IMR-90 (cell line): ENCODE measurements around the gene TNFRSF1B. TPM values are rescaled to one million over a fixed set of nuclear protein-coding genes. Genes with fewer than 3 reads are reported as not detected.

Source experiments
- ATAC-seq: fragments of 200-7000 bp; cut with Tn5 transposase; 2 replicates; pipeline ENCODE4 v1.9.1; 2020; ENCODE audit warnings: low read depth, mild to moderate bottlenecking, moderate library complexity
- BruUV-seq: library from RNA; stranded (reverse); fragments of 400-500 nt; replicated peaks from 2 replicates; lab custom pipeline; 2021; lab: Mats Ljungman, UMichigan
- CTCF ChIA-PET: fragments of 300-600 bp; formaldehyde crosslinking; extraction: SDS; loops from one replicate; lab custom pipeline; 2021; ENCODE audit warnings: antibody characterized with exemption; lab: Yijun Ruan, JAX
- POLR2A ChIA-PET: fragments of 300-600 bp; sonication (Branson Sonifier 250); formaldehyde crosslinking; loops from one replicate; lab custom pipeline; 2022; ENCODE audit warnings: antibody characterized with exemption; ENCODE audit not compliant: unreplicated experiment; lab: Charles Lee
- DNase-seq: peaks from one replicate; pipeline ENCODE4 v3.0.0; 2013
- H2AFZ ChIP-seq: replicated peaks from 2 replicates; pipeline ENCODE3; 2013; ENCODE audit warnings: low read length, mild to moderate bottlenecking; ENCODE audit not compliant: poor library complexity
- H2AK5ac ChIP-seq: 2 replicates; pipeline ENCODE4 v1.6.1; 2013; ENCODE audit warnings: low read depth, low read length, inconsistent platforms
- H2AK9ac ChIP-seq: replicated peaks from 2 replicates; pipeline ENCODE3; 2013; ENCODE audit warnings: mild to moderate bottlenecking, low read depth, low read length, moderate library complexity; ENCODE audit not compliant: poor library complexity
- H2BK120ac ChIP-seq: 2 replicates; pipeline ENCODE4 v1.6.1; 2013; ENCODE audit warnings: low read depth, low read length, inconsistent platforms
- H2BK15ac ChIP-seq: 3 replicates; pipeline ENCODE4 v1.6.1; 2013; ENCODE audit warnings: low read depth, low read length, inconsistent platforms
- H2BK20ac ChIP-seq: 2 replicates; pipeline ENCODE4 v1.6.1; 2013; ENCODE audit warnings: low read depth, mild to moderate bottlenecking, inconsistent platforms, low read length, moderate library complexity
- H2BK5ac ChIP-seq: 2 replicates; pipeline ENCODE4 v1.6.1; 2013; ENCODE audit warnings: mild to moderate bottlenecking, low read depth, low read length, inconsistent platforms; ENCODE audit not compliant: poor library complexity, severe bottlenecking
- H3K14ac ChIP-seq: replicated peaks from 2 replicates; pipeline ENCODE4 v1.6.1; 2013; ENCODE audit warnings: low read depth, low read length, inconsistent platforms
- H3K18ac ChIP-seq: 2 replicates; pipeline ENCODE4 v1.6.1; 2013; ENCODE audit warnings: low read depth, low read length, control low read depth
- H3K23ac ChIP-seq: 2 replicates; pipeline ENCODE4 v1.6.1; 2013; ENCODE audit warnings: low read depth, low read length, inconsistent platforms
- H3K27ac ChIP-seq: 2 replicates; pipeline ENCODE4 v1.5.1; 2013; ENCODE audit warnings: mild to moderate bottlenecking, control low read depth, low read length; ENCODE audit not compliant: insufficient read depth
- H3K27me3 ChIP-seq: 2 replicates; pipeline ENCODE4 v1.6.1; 2013; ENCODE audit warnings: low read length; ENCODE audit not compliant: control insufficient read depth, insufficient read depth
- H3K36me3 ChIP-seq: 2 replicates; pipeline ENCODE4 v1.6.1; 2013; ENCODE audit warnings: low read length, mixed read lengths; ENCODE audit not compliant: control insufficient read depth, insufficient read depth
- H3K4ac ChIP-seq: 2 replicates; pipeline ENCODE4 v1.6.1; 2013; ENCODE audit warnings: low read depth, low read length, inconsistent platforms
- H3K4me1 ChIP-seq: 2 replicates; pipeline ENCODE4 v1.6.1; 2013; ENCODE audit warnings: low read length, mixed read lengths; ENCODE audit not compliant: control insufficient read depth, insufficient read depth
- H3K4me2 ChIP-seq: 2 replicates; pipeline ENCODE4 v1.6.1; 2013; ENCODE audit warnings: low read depth, mild to moderate bottlenecking, control low read depth, low read length, moderate library complexity
- H3K4me3 ChIP-seq: 2 replicates; pipeline ENCODE4 v1.5.1; 2013; ENCODE audit warnings: low read depth, mild to moderate bottlenecking, control low read depth, low read length, moderate library complexity; ENCODE audit not compliant: insufficient read depth
- H3K56ac ChIP-seq: 2 replicates; pipeline ENCODE4 v1.6.1; 2013; ENCODE audit warnings: low read length, inconsistent platforms; ENCODE audit not compliant: insufficient read depth; ENCODE audit errors: extremely low read depth
- H3K79me1 ChIP-seq, 2 experiments: 2 replicates each; pipeline ENCODE4 v1.6.1; 2013; ENCODE audit warnings: low read length in 2 of 2, inconsistent platforms in 1 of 2, low read depth in 1 of 2
- H3K9ac ChIP-seq: 2 replicates; pipeline ENCODE4 v1.6.1; 2013; ENCODE audit warnings: low read depth, low read length, control low read depth
- H3K9me1 ChIP-seq: 2 replicates; pipeline ENCODE4 v1.6.1; 2013; ENCODE audit warnings: low read length, inconsistent platforms; ENCODE audit not compliant: insufficient read depth
- H3K9me3 ChIP-seq: 2 replicates; pipeline ENCODE4 v1.6.1; 2013; ENCODE audit warnings: low read length; ENCODE audit not compliant: control insufficient read depth, insufficient read depth
- H4K20me1 ChIP-seq: 2 replicates; pipeline ENCODE4 v1.6.1; 2013; ENCODE audit warnings: low read length, inconsistent platforms; ENCODE audit not compliant: insufficient read depth
- H4K5ac ChIP-seq: 2 replicates; pipeline ENCODE4 v1.6.1; 2013; ENCODE audit warnings: mild to moderate bottlenecking, low read depth, low read length, control low read depth
- H4K8ac ChIP-seq, 2 experiments: 2 replicates each; pipeline ENCODE4 v1.6.1; 2013; ENCODE audit warnings: low read depth in 2 of 2, low read length in 2 of 2, control low read depth in 1 of 2, inconsistent platforms in 1 of 2
- H4K91ac ChIP-seq: 2 replicates; pipeline ENCODE4 v1.6.1; 2013; ENCODE audit warnings: low read depth, low read length, inconsistent platforms; ENCODE audit not compliant: insufficient read depth
- BHLHE40 ChIP-seq: fragments of 150-350 bp; IDR thresholded peaks from 2 replicates; pipeline ENCODE4 v1.6.1; 2016; ENCODE audit warnings: mild to moderate bottlenecking, low read depth, low read length
- CEBPB ChIP-seq: IDR thresholded peaks from 2 replicates; pipeline ENCODE4 v1.6.1; 2012; ENCODE audit warnings: low read depth, low read length, improper control_type of control experiment
- CHD1 ChIP-seq: IDR thresholded peaks from 2 replicates; pipeline ENCODE4 v1.6.1; 2012; ENCODE audit warnings: low read depth, low read length, improper control_type of control experiment
- CTCF ChIP-seq: conservative IDR thresholded peaks from 2 replicates; pipeline ENCODE4 v1.5.1; 2012; ENCODE audit warnings: mild to moderate bottlenecking, low read depth, low read length, improper control_type of control experiment
- ELK1 ChIP-seq: fragments of 150-350 bp; IDR thresholded peaks from 2 replicates; pipeline ENCODE4 v1.6.1; 2016; ENCODE audit warnings: low read depth, mild to moderate bottlenecking, low read length, moderate library complexity, borderline replicate concordance
- FOS ChIP-seq: fragments of 150-350 bp; IDR thresholded peaks from 2 replicates; pipeline ENCODE4 v1.6.1; 2016; ENCODE audit warnings: low read depth, low read length
- MAFK ChIP-seq: IDR thresholded peaks from 2 replicates; pipeline ENCODE4 v1.6.1; 2012; ENCODE audit warnings: low read depth, low read length, improper control_type of control experiment
- MAZ ChIP-seq: IDR thresholded peaks from 2 replicates; pipeline ENCODE4 v1.6.1; 2012; ENCODE audit warnings: low read depth, mild to moderate bottlenecking, low read length, improper control_type of control experiment, moderate library complexity, borderline replicate concordance
- MXI1 ChIP-seq: IDR thresholded peaks from 2 replicates; pipeline ENCODE4 v1.6.1; 2012; ENCODE audit warnings: low read depth, mild to moderate bottlenecking, low read length, moderate library complexity, borderline replicate concordance
- NFE2L2 ChIP-seq: fragments of 150-350 bp; IDR thresholded peaks from 2 replicates; pipeline ENCODE4 v1.6.1; 2016; ENCODE audit warnings: low read depth, mild to moderate bottlenecking, low read length
- POLR2A ChIP-seq: IDR thresholded peaks from 2 replicates; pipeline ENCODE4 v1.6.1; 2012; ENCODE audit warnings: mild to moderate bottlenecking, low read depth, low read length
- RAD21 ChIP-seq: IDR thresholded peaks from 2 replicates; pipeline ENCODE4 v1.6.1; 2012; ENCODE audit warnings: low read length, improper control_type of control experiment
- RCOR1 ChIP-seq: IDR thresholded peaks from 2 replicates; pipeline ENCODE4 v1.6.1; 2012; ENCODE audit warnings: mild to moderate bottlenecking, low read length, improper control_type of control experiment; ENCODE audit not compliant: insufficient replicate concordance
- RFX5 ChIP-seq: IDR thresholded peaks from 2 replicates; pipeline ENCODE4 v1.8.0; 2012; ENCODE audit warnings: low read depth, mild to moderate bottlenecking, low read length, moderate library complexity
- SMC3 ChIP-seq: fragments of 150-350 bp; IDR thresholded peaks from 2 replicates; pipeline ENCODE4 v1.6.1; 2016; ENCODE audit warnings: low read depth, mild to moderate bottlenecking, antibody characterized with exemption, low read length, moderate library complexity
- USF2 ChIP-seq: fragments of 150-350 bp; IDR thresholded peaks from 2 replicates; pipeline ENCODE4 v1.6.1; 2017; ENCODE audit warnings: mild to moderate bottlenecking, antibody characterized with exemption, low read length, low read depth
- WGBS, 2 experiments: methylation state at CpG; one replicate each; pipeline versions ENCODE4 v1.1.5 to v1.1.7; 2013; ENCODE audit warnings: missing lambda C conversion rate in 2 of 2; ENCODE audit not compliant: insufficient read length in 1 of 2; ENCODE audit errors: extremely low coverage in 2 of 2; 5-methylcytosine and 5-hydroxymethylcytosine counted together
- dilution Hi-C: fragments of 300-500 bp; cut with HindIII; formaldehyde crosslinking; loops from one replicate; pipeline ENCODE4 v1.14.3; 2018; ENCODE audit warnings: low sequenced_read_pairs; ENCODE audit not compliant: unreplicated experiment
- in situ Hi-C: fragments of 300-500 bp; cut with MboI; formaldehyde crosslinking; loops from 3 replicates; pipeline ENCODE4 v1.14.3; 2019; ENCODE audit warnings: low sequenced_read_pairs, inconsistent platforms, mixed read lengths
- intact Hi-C: fragments of 100-400 bp; cut with micrococcal nuclease; formaldehyde crosslinking; loops from 2 replicates; pipeline ENCODE4 v1.10.0; 2022
- polyA plus RNA-seq, 3 experiments: library from polyadenylated mRNA; depleted of rRNA; stranded (reverse); fragments of >200 nt; gene quantifications; 2 replicates each; pipeline ENCODE4 v1.2.3, GENCODE V29; 2012; ENCODE audit warnings: low replicate concordance in 1 of 3
- total RNA-seq: library from RNA; depleted of rRNA; stranded (reverse); fragments of >200 nt; gene quantifications from 2 replicates; pipeline ENCODE4 v1.2.3, GENCODE V29; 2012

Gene TNFRSF1B
- total and polyA plus RNA-seq, 2 of the 4 experiments (the other 2 are of a cell fraction): 4.3 to 8.9 TPM

- Histone ChIP-seq H3K14ac (no peak overlapping the region), H4K91ac (no peak overlapping the region), H3K9me3 (no peaks in the 10 kb centered on the region), H3K18ac (no peak overlapping the region), H3K79me1 (no peaks in the 10 kb centered on the region), H3K27me3 (no peaks in the 10 kb centered on the region), H2BK5ac (no peak overlapping the region), H2AFZ (no peak overlapping the region), H4K5ac (no peak overlapping the region), H3K4me1 (no peaks in the 10 kb centered on the region), H3K4me3 (no peak overlapping the region), H3K56ac (no peak overlapping the region), H3K36me3 (peaks cover 14% of the 10 kb centered on the region), H2BK15ac (no peak overlapping the region), H3K4ac (no peak overlapping the region), H3K4me2 (no peak overlapping the region), H2BK120ac (no peak overlapping the region), H4K8ac (no peak overlapping the region), H2AK5ac (no peak overlapping the region), H3K27ac (no peak overlapping the region), H4K20me1 (no peaks in the 10 kb centered on the region), H3K23ac (no peak overlapping the region), H2BK20ac (no peak overlapping the region), H3K9ac (no peak overlapping the region), H2AK9ac (no peak overlapping the region), H3K9me1 (no peaks in the 10 kb centered on the region)
- CTCF ChIA-PET: interaction anchor here (0.6 kb wide), 1 partner anchor 17 kb away, joined by 5 read pairs; no protein-coding TSS in a partner anchor
- DNase-seq: no peak
- no peak for ATAC-seq
- POLR2A ChIA-PET: no interaction called here
- dilution Hi-C loops: no loop called here
- intact Hi-C loops: no loop called here
- no TSS peak for BruUV-seq
- in situ Hi-C loops: no loop called here
- no CpG with 5 or more reads among the region's 7 CpGs for WGBS, 2 experiments
- TF ChIP-seq MAZ: no peak
- TF ChIP-seq RCOR1: no peak
- TF ChIP-seq CTCF: no peak
- no peak for TF ChIP-seq NFE2L2
- TF ChIP-seq CEBPB: no peak
- TF ChIP-seq RFX5: no peak
- no peak for TF ChIP-seq ELK1
- no peak for TF ChIP-seq CHD1
- TF ChIP-seq MAFK: no peak
- no peak for TF ChIP-seq BHLHE40
- TF ChIP-seq RAD21: no peak
- TF ChIP-seq SMC3: no peak
- no peak for TF ChIP-seq FOS
- TF ChIP-seq USF2: no peak
- no peak for TF ChIP-seq POLR2A
- TF ChIP-seq MXI1: no peak
Measured at GRCh38 chr1:12200208-12200607, 33.4 kb downstream of the TNFRSF1B start.
